Inferior parietal cortex (tissue), 1 donor: ENCODE measurements around the gene OR8G1.
"Not testable (repeated sequence)": the region's sequence is repeated elsewhere in the genome, so short reads cannot be mapped to it uniquely, and the experiment has no call there.

ENCODE experiments used
- DNase-seq: peaks from one replicate; pipeline ENCODE4 v3.0.0-alpha.2; 2016; ENCODE audit errors: extremely low spot score

OR8G1 gene

DNA sequence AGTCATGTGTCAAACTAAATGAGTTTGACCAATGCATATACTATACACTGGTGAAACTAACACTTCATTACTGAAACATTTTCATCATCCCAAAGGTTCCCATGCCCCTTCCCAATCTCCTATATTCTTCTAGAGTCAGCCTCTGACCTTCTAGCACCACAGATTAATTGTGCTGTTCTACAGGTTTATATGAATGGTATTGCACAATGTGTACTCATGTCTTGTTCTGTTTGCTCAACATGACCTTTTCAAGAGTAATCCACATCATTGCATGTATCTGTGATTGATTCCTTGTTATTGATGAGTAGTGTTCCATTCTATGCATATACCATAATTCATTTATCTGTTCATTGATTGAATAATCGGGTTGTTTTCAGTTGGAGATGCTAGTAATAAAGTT, 7.5 kb upstream of the OR8G1 start:
- no peak for DNase-seq

DNA sequence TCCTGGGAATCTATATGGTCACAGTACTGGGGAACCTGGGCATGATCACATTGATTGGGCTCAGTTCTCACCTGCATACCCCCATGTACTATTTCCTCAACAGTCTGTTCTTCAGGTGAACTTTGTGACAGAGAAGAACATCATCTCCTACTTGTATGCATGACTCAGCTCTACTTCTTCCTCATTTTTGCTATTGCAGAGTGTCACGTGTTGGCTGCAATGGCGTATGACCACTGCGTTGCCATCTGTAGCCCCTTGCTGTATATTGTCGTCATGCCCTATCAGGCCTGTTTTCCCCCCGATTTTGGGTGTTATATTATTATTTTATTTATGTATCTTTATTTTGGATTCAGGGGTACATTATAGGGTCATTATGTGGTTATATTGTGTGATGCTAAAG, 2.4 kb upstream of the OR8G1 start:
- no peak for DNase-seq

DNA sequence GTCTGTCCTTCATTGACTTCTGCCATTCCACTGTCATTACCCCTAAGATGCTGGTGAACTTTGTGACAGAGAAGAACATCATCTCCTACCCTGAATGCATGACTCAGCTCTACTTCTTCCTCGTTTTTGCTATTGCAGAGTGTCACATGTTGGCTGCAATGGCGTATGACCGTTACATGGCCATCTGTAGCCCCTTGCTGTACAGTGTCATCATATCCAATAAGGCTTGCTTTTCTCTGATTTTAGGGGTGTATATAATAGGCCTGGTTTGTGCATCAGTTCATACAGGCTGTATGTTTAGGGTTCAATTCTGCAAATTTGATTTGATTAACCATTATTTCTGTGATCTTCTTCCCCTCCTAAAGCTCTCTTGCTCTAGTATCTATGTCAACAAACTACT, 9.0 kb downstream of the OR8G1 start:
- not testable (repeated sequence) for DNase-seq

DNA sequence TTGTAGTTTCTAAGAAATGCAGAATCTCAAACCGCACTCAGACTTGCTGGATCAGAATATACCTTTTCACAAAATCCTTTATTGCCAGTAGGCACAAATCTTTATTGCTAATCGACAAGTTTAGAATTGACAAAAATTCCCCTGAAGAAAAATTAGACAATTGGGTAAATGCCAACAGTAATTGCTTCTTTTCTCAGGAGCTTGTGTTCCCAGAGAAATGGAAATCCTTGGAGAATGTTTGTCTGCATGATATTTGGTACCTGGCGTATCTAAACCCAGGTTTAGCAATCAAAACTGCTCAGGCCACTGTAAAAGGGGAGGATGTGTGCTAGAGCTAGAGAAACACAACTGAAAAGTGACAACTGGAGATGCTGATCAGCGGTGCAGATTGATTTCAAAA, 15.2 kb downstream of the OR8G1 start, which contains the start of gene OR8G5:
TSS of gene OR8G5 (plus strand) at position 301 of the 400 bp plus-strand sequence. CDS start 8,556 bp downstream, outside the sequence.
- DNase-seq, result no peak

DNA sequence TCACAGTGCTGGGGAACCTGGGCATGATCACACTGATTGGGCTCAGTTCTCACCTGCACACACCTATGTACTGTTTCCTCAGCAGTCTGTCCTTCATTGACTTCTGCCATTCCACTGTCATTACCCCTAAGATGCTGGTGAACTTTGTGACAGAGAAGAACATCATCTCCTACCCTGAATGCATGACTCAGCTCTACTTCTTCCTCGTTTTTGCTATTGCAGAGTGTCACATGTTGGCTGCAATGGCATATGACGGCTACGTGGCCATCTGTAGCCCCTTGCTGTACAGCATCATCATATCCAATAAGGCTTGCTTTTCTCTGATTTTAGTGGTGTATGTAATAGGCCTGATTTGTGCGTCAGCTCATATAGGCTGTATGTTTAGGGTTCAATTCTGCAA, 24.1 kb downstream of the OR8G1 start:
- not testable (repeated sequence) for DNase-seq

DNA sequence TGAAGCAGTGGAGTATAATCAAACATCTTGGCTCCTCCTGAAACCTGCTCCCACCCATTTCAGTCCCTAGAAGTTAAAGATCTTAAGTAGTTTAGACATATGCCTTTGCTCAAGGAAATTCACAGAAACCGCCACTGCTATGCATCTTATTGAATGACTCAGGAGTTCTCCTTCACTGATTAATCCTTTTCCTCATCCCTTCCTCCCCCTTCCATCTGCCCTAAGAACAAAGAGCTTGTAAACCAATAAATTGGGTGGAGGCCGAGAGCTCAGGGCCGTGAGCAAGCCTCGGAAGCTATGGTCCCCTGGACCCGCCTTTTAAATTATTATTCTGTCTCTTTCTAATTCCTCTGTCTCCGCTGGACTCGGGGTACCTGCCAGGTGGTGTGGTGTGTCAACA, 30.0 kb downstream of the OR8G1 start:
- DNase-seq, result not testable (repeated sequence)

DNA sequence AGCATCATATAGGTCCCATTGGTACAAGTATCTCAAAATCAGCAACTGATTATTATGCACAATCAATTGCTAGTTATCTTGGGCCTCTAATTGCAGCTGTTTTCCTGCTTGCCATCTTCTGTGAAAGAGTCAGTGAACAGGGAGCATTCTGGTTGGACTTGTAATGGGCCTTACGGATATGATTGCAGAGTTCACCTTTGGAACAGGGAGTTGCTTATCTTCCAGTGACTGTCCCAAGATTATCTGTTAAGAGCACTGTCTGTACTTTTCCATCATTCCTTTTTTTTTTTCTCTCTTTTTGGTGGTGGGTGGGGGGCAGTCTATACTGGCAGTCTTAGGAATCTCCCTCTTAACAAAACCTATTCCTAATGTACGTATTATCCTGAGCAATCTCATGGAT, 33.1 kb downstream of the OR8G1 start:
- no peak for DNase-seq

DNA sequence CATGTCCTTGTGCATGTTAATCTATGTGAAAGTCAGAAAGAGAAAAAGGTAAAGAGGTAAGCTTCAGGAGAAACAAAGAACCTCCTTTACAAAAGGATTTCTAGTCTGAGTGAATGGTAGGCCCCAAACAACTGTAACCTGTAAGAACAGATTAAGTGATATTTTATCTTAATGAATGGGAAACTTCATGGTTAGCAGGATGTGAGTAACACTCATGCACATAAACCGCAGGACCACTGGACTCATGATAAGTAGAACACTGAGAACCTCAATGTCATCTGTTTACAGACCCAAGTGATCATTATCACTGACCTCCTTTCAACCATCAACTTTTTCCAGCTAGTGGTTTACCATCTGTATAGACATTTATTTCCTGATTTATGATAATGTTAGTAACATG, 35.2 kb downstream of the OR8G1 start:
- DNase-seq, result no peak

DNA sequence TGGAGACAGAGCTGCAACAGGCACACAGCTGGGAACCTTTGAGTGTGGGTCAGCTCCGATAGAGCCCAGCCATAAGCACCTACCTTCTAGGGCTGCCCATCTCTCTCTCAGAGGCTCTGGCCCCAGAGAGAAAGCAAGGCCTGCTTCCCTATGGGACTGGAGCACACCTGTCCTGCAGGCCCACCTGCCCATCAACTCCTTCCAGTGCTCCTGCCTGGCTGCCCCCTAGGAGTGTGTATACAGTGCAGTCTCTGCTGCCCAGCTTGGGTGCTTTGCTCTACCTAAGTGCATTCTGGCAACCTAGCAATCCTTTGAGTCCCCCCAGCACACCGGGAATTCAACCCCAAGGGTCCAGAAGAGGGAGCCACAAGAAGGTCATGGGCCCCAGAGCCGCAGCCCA, 36.3 kb downstream of the OR8G1 start:
- no peak for DNase-seq

DNA sequence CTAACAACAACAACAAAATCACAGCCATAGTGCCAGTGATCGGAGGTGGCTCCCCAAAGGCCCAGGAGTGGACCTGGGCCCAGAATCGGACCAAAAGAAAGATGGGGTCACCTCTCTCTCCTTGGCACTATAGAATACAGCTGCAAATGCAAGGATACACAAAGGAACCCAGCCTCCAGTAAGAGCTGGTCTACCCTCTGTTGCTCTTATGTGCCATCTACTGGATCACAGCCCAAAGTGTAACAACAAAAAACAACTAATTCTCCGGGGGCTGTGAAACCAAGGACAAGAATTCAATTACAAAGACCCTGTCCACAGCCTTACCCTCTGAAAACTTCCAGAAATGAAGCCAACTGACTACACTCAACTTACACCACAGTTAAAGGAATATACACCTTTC, 36.9 kb downstream of the OR8G1 start:
- DNase-seq, result no peak

DNA sequence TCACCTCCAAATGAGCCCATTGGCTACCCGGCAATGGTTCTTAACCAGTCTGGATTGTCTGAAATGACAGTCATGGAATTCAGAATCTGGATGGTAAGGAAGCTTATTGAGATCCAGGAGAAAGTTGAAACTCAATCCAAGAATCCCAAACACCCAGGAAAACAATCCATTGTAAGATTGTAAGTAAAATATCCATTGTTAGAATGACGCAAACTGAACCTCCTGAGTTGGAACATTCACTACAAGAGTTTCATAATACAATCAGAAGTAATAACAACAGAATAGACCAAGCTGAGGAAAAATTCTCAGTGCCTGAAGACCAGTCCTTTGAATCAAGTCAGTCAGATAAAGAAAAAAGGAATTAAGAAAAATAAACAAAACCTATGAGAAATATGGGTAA, 37.4 kb downstream of the OR8G1 start:
- no peak for DNase-seq

DNA sequence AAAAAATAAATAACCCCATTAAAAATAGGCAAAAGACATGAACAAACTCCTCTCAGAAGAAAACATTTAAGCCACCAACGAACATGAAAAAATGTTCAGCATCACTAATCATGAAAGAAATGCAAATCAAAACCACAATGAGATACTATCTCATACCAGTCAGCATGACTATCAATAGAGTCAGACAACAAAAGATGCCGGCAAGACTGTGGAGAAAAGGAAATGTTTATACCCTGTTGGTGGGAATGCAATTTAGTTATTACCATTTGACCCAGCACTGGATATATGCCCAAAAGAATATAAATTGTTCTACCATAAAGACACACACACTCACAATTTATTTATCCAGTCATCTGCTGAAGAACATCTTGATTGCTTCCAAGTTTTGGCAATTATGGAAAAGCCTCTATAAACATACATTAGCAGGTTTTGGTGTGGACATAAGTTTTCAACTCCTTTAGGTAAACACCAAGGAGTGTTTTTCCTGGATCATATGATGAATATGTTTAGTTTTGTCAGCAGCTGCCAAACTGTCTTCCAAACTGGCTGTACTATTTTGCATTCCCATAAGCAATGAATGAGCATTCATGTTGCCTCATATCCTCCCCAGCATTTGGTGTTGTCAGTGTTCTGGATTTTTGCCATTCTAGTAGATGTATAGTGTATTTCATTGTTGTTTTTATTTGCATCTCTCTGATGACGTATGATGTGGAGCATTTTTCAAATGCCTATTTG, 44.9 kb downstream of the OR8G1 start:
- no peak for DNase-seq

DNA sequence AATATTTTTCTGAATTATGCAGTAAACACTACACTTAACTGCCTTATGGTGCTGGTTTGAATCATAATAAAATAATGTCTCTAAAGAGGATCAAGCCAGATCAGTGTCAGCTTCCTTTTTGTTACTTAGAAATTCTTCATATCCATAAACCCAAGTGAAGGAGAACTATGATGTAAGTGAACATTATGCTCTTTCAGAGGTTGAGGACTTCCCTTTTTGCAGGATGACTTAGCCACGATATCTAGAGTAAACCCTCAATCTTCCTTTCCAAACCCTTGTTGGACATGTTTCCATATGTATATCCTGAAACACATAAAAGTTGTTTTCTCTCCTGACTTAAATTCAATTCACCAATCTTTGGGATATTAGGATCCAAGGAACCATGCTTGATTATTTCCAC, 53.8 kb downstream of the OR8G1 start:
- no peak for DNase-seq

DNA sequence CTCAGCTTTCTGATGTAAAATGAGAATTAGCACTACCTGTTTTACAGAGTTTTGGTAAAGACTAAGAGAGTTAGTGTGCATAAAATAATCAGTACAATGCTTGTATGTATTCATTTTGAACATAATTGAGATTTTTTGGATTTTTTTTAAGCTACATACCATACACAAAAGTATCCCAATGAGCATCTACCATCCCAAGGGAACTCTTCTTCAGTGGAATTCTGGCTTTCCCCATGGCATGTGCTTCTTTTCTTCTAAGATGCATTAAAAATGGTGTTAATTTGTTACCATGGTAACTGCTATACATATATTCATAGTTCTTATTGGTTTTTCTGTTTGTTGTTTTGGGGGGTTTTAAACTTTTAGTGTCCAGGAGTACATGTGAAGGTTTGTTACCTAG, 55.1 kb downstream of the OR8G1 start:
- DNase-seq, result no peak

DNA sequence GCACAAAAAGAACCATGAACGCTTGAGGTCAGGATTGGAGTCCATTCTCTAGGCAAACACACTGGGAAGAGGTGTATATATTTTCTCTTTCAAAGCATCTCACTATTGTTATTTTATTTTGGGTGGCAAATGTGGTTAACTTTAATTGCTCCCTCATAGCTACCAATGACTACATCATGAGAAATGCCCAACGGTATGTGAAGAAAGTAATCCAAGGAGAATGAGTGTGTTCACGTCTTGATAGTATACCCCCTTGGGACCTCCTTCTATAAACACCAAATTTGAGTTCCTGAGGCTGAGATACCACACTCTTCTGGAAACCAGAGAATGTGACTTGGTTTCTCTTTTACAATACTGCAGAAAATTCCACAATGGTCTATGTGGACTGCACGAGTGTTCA, 57.0 kb downstream of the OR8G1 start:
- no peak for DNase-seq

DNA sequence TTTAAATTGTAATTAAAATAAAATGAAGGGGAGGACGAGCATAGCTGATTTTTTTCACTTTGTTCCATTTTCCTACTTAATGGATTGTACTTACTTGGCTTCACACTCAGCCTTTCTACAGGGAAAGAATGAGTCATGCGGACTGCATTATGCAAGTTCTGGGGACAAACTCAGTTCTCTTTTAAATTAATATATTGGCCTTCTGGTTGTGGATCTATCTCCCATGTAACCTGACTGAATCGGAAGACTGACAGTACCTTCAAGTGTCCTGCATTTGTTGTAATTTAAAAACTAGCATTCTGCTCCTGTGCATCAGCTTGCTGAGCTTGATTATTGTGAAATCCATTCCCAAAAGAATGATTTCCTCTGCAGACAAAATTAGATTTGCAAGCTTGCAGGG, 60.7 kb downstream of the OR8G1 start:
- peak; percentile 8 for DNase-seq

DNA sequence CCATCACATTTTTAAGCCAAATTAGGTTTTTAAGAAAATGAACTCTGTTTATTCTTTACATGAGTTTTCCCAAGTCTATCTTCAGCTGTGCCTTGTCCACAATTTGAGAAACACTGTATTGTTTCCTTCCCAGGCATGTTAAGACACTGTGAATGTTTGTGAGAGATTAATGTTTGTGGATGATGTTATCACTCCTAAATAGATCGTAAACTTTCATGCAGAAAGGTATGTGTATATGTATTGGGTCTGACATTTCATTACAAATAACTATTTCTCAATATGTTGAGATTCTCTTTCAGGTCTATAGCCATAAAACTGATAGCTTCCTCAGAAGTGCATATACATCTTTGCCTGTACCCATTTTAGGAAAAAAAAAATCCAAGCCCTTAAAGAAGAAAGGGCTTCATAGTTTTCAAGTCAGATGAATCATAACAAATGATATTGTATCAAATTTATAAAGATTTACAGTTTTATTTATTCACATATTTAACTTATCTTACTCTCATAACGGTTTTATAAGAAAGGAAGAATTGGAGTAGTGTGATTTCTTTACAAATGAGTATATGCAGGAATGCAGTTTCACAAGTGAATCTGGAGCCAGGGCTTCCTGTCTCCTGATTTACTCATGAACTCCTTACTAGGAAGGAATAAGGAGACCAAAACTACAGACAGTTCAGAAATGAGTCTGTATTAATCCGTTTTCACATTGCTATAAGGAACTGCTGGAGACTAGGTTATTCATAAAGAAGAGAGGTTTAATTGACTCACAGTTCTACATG, 61.6 kb downstream of the OR8G1 start:
- DNase-seq, result no peak
